ENCODE results near the gene FGD2. TPM values are rescaled to one million over a fixed set of nuclear protein-coding genes. Genes with fewer than 3 reads are reported as not detected.

FGD2 gene
- total RNA-seq, 1 donor from 2014 or later, result not detected

DNA sequence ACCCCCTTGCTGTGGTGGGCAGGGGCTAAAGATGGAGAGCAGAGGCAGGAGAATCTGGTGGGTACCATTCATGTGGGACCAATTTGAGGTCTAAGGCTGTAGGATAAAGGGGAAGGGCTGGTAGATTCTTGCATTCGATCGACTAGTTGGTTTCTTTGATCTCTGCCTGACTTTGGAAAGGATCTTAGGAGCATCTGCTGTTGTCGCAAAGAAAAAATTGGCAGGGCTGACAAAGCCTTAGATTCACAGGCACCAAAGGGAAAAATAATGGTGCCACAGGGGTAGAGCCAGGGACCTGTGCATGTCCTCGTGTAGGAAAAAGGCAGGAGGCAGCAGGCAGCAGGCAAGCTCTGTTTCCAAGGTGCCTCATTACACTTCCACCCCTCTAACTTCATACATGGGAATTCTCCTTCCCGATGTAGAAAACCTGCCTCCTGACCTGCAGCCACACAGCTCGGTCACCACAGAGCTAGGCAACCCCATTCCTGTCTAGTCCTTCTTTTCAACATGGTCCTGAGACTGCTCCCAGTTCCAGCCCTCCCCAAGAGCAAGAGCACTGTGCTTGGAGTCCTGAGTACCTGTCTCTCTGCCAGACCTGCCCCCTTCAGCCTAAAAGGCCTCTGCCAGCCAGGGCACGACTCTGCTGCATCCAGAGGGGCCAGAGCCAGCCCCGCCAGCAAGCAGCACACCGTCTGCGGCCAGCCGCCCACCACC is 71.9 kb downstream of the FGD2 start:
- H3K4me1 Mint-ChIP-seq (ENCODE audit: low read depth, unreplicated experiment), result no peaks in the 10 kb centered on the region
- no peak for DNase-seq
- no peak overlapping the region for H3K4me3 Mint-ChIP-seq (ENCODE audit: unreplicated experiment)
- peaks cover 1% of the 10 kb centered on the region for H3K9me3 Mint-ChIP-seq (ENCODE audit: unreplicated experiment)
- H3K27me3 Mint-ChIP-seq (ENCODE audit: unreplicated experiment), result no peaks in the 10 kb centered on the region
- H3K36me3 Mint-ChIP-seq (ENCODE audit: unreplicated experiment), result no peaks in the 10 kb centered on the region
- TF ChIP-seq, protein P1, sequence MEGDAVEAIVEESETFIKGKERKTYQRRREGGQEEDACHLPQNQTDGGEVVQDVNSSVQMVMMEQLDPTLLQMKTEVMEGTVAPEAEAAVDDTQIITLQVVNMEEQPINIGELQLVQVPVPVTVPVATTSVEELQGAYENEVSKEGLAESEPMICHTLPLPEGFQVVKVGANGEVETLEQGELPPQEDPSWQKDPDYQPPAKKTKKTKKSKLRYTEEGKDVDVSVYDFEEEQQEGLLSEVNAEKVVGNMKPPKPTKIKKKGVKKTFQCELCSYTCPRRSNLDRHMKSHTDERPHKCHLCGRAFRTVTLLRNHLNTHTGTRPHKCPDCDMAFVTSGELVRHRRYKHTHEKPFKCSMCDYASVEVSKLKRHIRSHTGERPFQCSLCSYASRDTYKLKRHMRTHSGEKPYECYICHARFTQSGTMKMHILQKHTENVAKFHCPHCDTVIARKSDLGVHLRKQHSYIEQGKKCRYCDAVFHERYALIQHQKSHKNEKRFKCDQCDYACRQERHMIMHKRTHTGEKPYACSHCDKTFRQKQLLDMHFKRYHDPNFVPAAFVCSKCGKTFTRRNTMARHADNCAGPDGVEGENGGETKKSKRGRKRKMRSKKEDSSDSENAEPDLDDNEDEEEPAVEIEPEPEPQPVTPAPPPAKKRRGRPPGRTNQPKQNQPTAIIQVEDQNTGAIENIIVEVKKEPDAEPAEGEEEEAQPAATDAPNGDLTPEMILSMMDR (IDR thresholded peaks at IDR 0.05; ENCODE audit: partially characterized antibody, unreplicated experiment), result no peak
- H3K27ac Mint-ChIP-seq (ENCODE audit: unreplicated experiment), result peak overlapping the region; percentile 17

DNA sequence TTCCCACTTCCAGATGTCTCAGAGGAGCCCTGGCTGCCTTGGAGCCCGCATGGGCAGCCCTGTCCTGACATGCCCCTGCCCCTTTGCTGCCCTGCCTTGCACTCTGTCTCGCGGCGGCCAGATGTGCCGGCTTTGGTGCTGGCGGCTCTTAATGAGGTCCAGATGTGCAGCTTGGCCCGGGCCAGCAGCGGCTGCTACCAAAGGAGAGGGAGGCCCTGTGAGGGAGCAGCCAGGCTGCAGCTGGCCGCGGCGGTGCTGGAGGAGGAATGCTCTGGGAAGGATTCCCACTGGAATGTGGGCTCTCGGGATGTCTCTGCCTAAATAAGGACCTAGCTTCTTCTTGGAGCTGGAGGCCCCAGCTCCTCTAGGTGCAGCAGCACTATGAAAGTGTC is 72.4 kb downstream of the FGD2 start:
- H3K27ac Mint-ChIP-seq (ENCODE audit: unreplicated experiment), result no peak overlapping the region
- no peak for DNase-seq
- TF ChIP-seq, protein P1 (IDR thresholded peaks at IDR 0.05; ENCODE audit: partially characterized antibody, unreplicated experiment), result no peak
- H3K4me3 Mint-ChIP-seq (ENCODE audit: unreplicated experiment), result no peak overlapping the region
- H3K36me3 Mint-ChIP-seq (ENCODE audit: unreplicated experiment), result no peaks in the 10 kb centered on the region
- no peaks in the 10 kb centered on the region for H3K27me3 Mint-ChIP-seq (ENCODE audit: unreplicated experiment)
- no peaks in the 10 kb centered on the region for H3K9me3 Mint-ChIP-seq (ENCODE audit: unreplicated experiment)
- no peaks in the 10 kb centered on the region for H3K4me1 Mint-ChIP-seq (ENCODE audit: low read depth, unreplicated experiment)

Other genes with a start within 250 kb of the FGD2 start
- gene CPNE5, start 166.2 kb upstream of the FGD2 start, total RNA-seq (ENCODE audit: unreplicated experiment), result 2.9 TPM
- gene PPIL1, start 130.9 kb upstream of the FGD2 start, total RNA-seq (ENCODE audit: unreplicated experiment), result 28.6 TPM
- gene C6orf89, start 119.7 kb upstream of the FGD2 start, total RNA-seq (ENCODE audit: unreplicated experiment), result 57.0 TPM
- gene PI16, start 50.9 kb upstream of the FGD2 start, total RNA-seq (ENCODE audit: unreplicated experiment), result not detected
- gene MTCH1, start 19.5 kb upstream of the FGD2 start, total RNA-seq (ENCODE audit: unreplicated experiment), result 179 TPM
- 22.7 TPM for gene PIM1, start 164.5 kb downstream of the FGD2 start, total RNA-seq (ENCODE audit: unreplicated experiment)

All from glutamatergic neuron (in vitro differentiated cells).